Measurements from ENCODE around the gene CUEDC2. TPM values are rescaled to one million over a fixed set of nuclear protein-coding genes. Genes with fewer than 3 reads are reported as not detected.

The CUEDC2 gene
- total RNA-seq, 1 donor from 2014 or later = 118 TPM

DNA sequence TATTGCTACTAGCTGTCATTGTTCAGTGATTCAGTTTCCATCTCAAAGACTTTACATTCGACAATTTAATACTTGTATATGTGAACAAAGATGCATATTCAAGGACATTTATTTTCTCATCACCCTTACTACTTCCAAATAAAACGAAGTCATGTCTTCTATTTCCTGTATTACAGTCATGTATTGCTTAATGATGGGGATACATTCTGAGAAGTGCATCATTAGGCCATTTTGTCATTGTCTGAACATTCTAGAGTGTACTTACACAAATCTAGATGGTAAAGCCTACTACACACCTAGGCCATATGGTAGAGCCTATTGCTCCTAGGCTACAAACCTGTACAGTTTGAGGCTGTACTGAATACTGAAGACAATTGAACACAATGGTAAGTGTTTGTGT, 12.5 kb upstream of the CUEDC2 start:
- Mint-ChIP-seq H3K4me1 (peaks cover 10% of the 10 kb centered on the region), H3K27me3 (ENCODE audit: low read depth) (peaks cover 3% of the 10 kb centered on the region), H3K36me3 (ENCODE audit: low read depth) (no peaks in the 10 kb centered on the region), H3K9me3 (no peaks in the 10 kb centered on the region), H3K4me3 (no peak overlapping the region), H3K27ac (ENCODE audit: unreplicated experiment) (no peak overlapping the region)
- TF ChIP-seq CTCF (conservative IDR thresholded peaks at IDR 0.05) = no peak
- no peak for DNase-seq (ENCODE audit: low read depth, low spot score)

DNA sequence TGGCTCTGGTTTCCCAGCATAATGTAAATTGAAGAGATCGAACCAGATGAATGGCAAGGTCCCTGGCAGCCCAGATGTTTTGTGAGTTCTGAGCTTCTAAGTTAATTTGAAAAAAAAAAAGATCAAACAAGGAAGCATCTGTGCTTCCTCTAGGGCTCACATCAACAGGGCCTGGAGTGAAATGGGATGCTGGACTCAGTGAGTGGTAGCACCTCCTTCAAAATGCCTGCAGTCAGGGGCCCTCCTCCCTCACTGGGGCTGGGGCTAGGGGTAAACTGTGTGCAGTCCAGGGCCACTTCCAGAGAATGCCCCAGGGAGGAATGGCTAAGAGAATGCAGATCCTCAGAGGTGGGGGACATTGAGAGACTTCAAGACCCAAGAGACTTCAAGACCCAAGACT, 6.0 kb upstream of the CUEDC2 start:
- H3K9me3 Mint-ChIP-seq = no peaks in the 10 kb centered on the region
- peaks cover 9% of the 10 kb centered on the region for H3K27me3 Mint-ChIP-seq (ENCODE audit: low read depth)
- H3K36me3 Mint-ChIP-seq (ENCODE audit: low read depth) = no peaks in the 10 kb centered on the region
- no peak for TF ChIP-seq CTCF (conservative IDR thresholded peaks at IDR 0.05)
- H3K27ac Mint-ChIP-seq (ENCODE audit: unreplicated experiment) = no peak overlapping the region
- H3K4me1 Mint-ChIP-seq = peaks cover 37% of the 10 kb centered on the region
- DNase-seq (ENCODE audit: low read depth, low spot score) = no peak
- no peak overlapping the region for H3K4me3 Mint-ChIP-seq

DNA sequence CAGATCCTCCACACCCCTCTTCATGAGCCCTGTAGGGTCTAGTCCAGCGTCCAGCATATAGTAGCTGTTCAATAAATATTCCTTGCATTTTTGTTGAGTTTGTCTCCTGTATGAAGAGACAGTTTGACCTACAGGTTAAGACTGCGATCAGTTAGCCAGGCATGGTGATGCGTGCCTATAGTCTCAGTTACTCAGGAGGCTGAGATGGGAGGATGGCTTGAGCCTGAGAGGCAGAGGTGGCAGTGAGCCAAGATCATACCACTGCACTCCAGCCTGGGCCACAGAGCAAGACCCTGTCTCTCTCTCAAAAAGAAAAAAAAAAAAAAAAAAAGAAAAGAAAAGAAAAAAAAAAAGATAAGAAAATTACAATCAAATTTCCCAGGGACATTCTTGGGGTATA, 5.1 kb upstream of the CUEDC2 start:
- H3K4me1 Mint-ChIP-seq = peaks cover 43% of the 10 kb centered on the region
- H3K27ac Mint-ChIP-seq (ENCODE audit: unreplicated experiment) = no peak overlapping the region
- H3K27me3 Mint-ChIP-seq (ENCODE audit: low read depth) = peaks cover 10% of the 10 kb centered on the region
- DNase-seq (ENCODE audit: low read depth, low spot score) = no peak
- no peaks in the 10 kb centered on the region for H3K9me3 Mint-ChIP-seq
- H3K36me3 Mint-ChIP-seq (ENCODE audit: low read depth) = no peaks in the 10 kb centered on the region
- peak overlapping the region; percentile 38 for H3K4me3 Mint-ChIP-seq
- no peak for TF ChIP-seq CTCF (conservative IDR thresholded peaks at IDR 0.05)

- no peak for DNase-seq (ENCODE audit: low read depth, low spot score)
- Mint-ChIP-seq H3K36me3 (ENCODE audit: low read depth) (no peaks in the 10 kb centered on the region), H3K4me3 (peak overlapping the region; percentile 74), H3K27ac (ENCODE audit: unreplicated experiment) (no peak overlapping the region), H3K27me3 (ENCODE audit: low read depth) (peaks cover 11% of the 10 kb centered on the region), H3K9me3 (no peaks in the 10 kb centered on the region), H3K4me1 (peaks cover 52% of the 10 kb centered on the region)
- TF ChIP-seq CTCF (conservative IDR thresholded peaks at IDR 0.05) = no peak
Observed at GRCh38 chr10:102436312-102436711, 3.9 kb upstream of the CUEDC2 start.

- Mint-ChIP-seq H3K4me3 (peak overlapping the region; percentile 96), H3K27ac (ENCODE audit: unreplicated experiment) (no peak overlapping the region)
- no peak for TF ChIP-seq CTCF (conservative IDR thresholded peaks at IDR 0.05)
Observed at GRCh38 chr10:102435529-102436233, 3.3 kb upstream of the CUEDC2 start.

More at GRCh38 chr10:102435529-102436233, 3.3 kb upstream of the CUEDC2 start:
- Mint-ChIP-seq H3K36me3 (ENCODE audit: low read depth) (no peaks in the 10 kb centered on the region), H3K27me3 (ENCODE audit: low read depth) (peaks cover 11% of the 10 kb centered on the region), H3K4me1 (peaks cover 52% of the 10 kb centered on the region), H3K9me3 (no peaks in the 10 kb centered on the region)
- DNase-seq (ENCODE audit: low read depth, low spot score) = no peak

All from neural crest cell (in vitro differentiated cells).